Keratinocyte (primary cell): ENCODE measurements around the gene SMARCA1. TPM values are rescaled to one million over a fixed set of nuclear protein-coding genes. Genes with fewer than 3 reads are reported as not detected.

ENCODE experiments used
- DNase-seq: peaks from one replicate; pipeline ENCODE4 v3.0.0-alpha.2; 2011; ENCODE audit warnings: low read depth, missing footprints, low spot score
- FAIRE-seq: peaks from 2 replicates; lab custom pipeline; 2011; peaks lifted over from hg19 to GRCh38; lab: Jason Lieb, UNC
- H2AFZ ChIP-seq: 2 replicates; pipeline ENCODE4 v1.6.0; 2012; ENCODE audit warnings: low read length, control low read depth, inconsistent platforms; ENCODE audit not compliant: control insufficient read depth
- H3K27ac ChIP-seq: 2 replicates; pipeline ENCODE4 v1.5.1; 2011; ENCODE audit warnings: low read length; ENCODE audit not compliant: control insufficient read depth, insufficient read depth
- H3K27me3 ChIP-seq: 3 replicates; pipeline ENCODE4 v1.6.0; 2011; ENCODE audit warnings: low read length; ENCODE audit not compliant: control insufficient read depth, insufficient read depth; ENCODE audit errors: extremely low read depth
- H3K36me3 ChIP-seq, 2 experiments: 2 replicates in 1 of 2; 3 replicates in 1 of 2; pipeline ENCODE4 v1.5.1; 2011; ENCODE audit warnings: low read length in 2 of 2, mild to moderate bottlenecking in 1 of 2; ENCODE audit not compliant: control insufficient read depth in 2 of 2, insufficient read depth in 2 of 2; ENCODE audit errors: extremely low read depth in 1 of 2
- H3K4me1 ChIP-seq: 3 replicates; pipeline ENCODE4 v1.5.1; 2011; ENCODE audit warnings: low read length; ENCODE audit not compliant: control insufficient read depth, insufficient read depth; ENCODE audit errors: extremely low read depth
- H3K4me2 ChIP-seq: 3 replicates; pipeline ENCODE4 v1.6.0; 2011; ENCODE audit warnings: low read depth, low read length; ENCODE audit not compliant: control insufficient read depth, insufficient read depth; ENCODE audit errors: extremely low read depth
- H3K4me3 ChIP-seq, 3 experiments: fragments of 200-600 bp in 1 of 3; sonication (generic) in 1 of 3; 2 replicates in 2 of 3; 3 replicates in 1 of 3; pipeline ENCODE4 v1.5.1; 2011 to 2016; ENCODE audit warnings: low read length in 3 of 3, mild to moderate bottlenecking in 3 of 3, control low read depth in 2 of 3, inconsistent platforms in 1 of 3, low read depth in 1 of 3, mixed read lengths in 1 of 3, mixed run types in 1 of 3, moderate library complexity in 1 of 3; ENCODE audit not compliant: control insufficient read depth in 2 of 3, insufficient read depth in 2 of 3; ENCODE audit errors: extremely low read depth in 1 of 3
- H3K79me2 ChIP-seq: 2 replicates; pipeline ENCODE4 v1.6.0; 2012; ENCODE audit warnings: low read length; ENCODE audit not compliant: control insufficient read depth, insufficient read depth
- H3K9ac ChIP-seq: 3 replicates; pipeline ENCODE4 v1.6.0; 2011; ENCODE audit warnings: low read length; ENCODE audit not compliant: control insufficient read depth, insufficient read depth; ENCODE audit errors: extremely low read depth
- H3K9me1 ChIP-seq: 3 replicates; pipeline ENCODE4 v1.6.0; 2011; ENCODE audit warnings: low read length; ENCODE audit not compliant: control insufficient read depth, insufficient read depth; ENCODE audit errors: extremely low read depth
- H3K9me3 ChIP-seq: 2 replicates; pipeline ENCODE4 v1.5.1; 2012; ENCODE audit warnings: low read depth, low read length; ENCODE audit not compliant: control insufficient read depth
- H4K20me1 ChIP-seq: 3 replicates; pipeline ENCODE4 v1.6.0; 2011; ENCODE audit warnings: low read length; ENCODE audit not compliant: control insufficient read depth, insufficient read depth; ENCODE audit errors: extremely low read depth
- CTCF ChIP-seq, 3 experiments: IDR thresholded peaks in 1 of 3; conservative IDR thresholded peaks in 1 of 3; optimal IDR thresholded peaks in 1 of 3; 2 replicates in 2 of 3; 3 replicates in 1 of 3; pipeline versions ENCODE3 to v1.5.1; 2011; ENCODE audit warnings: low read length in 3 of 3, mild to moderate bottlenecking in 3 of 3, moderate library complexity in 2 of 3, control low read depth in 1 of 3, inconsistent platforms in 1 of 3; ENCODE audit not compliant: insufficient read depth in 2 of 3; ENCODE audit errors: extremely low read depth in 1 of 3
- EZH2 ChIP-seq: IDR thresholded peaks from one replicate; pipeline ENCODE4 v1.6.1; 2012; ENCODE audit warnings: inconsistent platforms, mild to moderate bottlenecking, low read length, moderate library complexity
- dilution Hi-C: fragments of 300-500 bp; cut with MboI; formaldehyde crosslinking; loops from one replicate; pipeline ENCODE4 v1.7.0; 2020; ENCODE audit warnings: low sequenced_read_pairs; ENCODE audit not compliant: extremely low pct_ligation_motif_present
- polyA plus RNA-seq, 5 experiments: library from polyadenylated mRNA; depleted of rRNA in 3 of 5; stranded (reverse) in 3 of 5; stranded (forward) in 1 of 5; unstranded in 1 of 5; fragments of >200 nt; gene quantifications; 1 replicate in 1 of 5; 2 replicates in 3 of 5; 3 replicates in 1 of 5; pipeline versions ENCODE4 v1.2.1 to v1.2.3, GENCODE V29; 2011 to 2012; ENCODE audit warnings: missing spikeins in 2 of 5, low read depth in 1 of 5, low replicate concordance in 1 of 5

SMARCA1 gene
- polyA plus RNA-seq, 1 donor (not counting 4 experiments of a cell fraction or from before 2014, with no cell fraction given), result 21.6 TPM

- no peaks in the 10 kb centered on the region for H3K36me3 ChIP-seq
- no peaks in the 10 kb centered on the region for H3K4me1 ChIP-seq
- no peaks in the 10 kb centered on the region for H3K9me1 ChIP-seq
- H4K20me1 ChIP-seq, result no peaks in the 10 kb centered on the region
- TF ChIP-seq EZH2 (no peak), CTCF (optimal IDR thresholded peaks at IDR 0.05 in 1 of 3, IDR thresholded peaks at IDR 0.05 in 1 of 3, conservative IDR thresholded peaks at IDR 0.05 in 1 of 3; ENCODE audit: extremely low read depth in 1 of 3, insufficient read depth in 2 of 3, low read length in 3 of 3) (no peak)
- no peak overlapping the region for H3K4me2 ChIP-seq
- no peak overlapping the region for H3K27ac ChIP-seq
- no peak overlapping the region for H2AFZ ChIP-seq
- H3K9ac ChIP-seq, result no peak overlapping the region
- H3K79me2 ChIP-seq, result no peaks in the 10 kb centered on the region
- FAIRE-seq, result no peak
- dilution Hi-C loops, result no loop called here
- no peak for DNase-seq
- H3K4me3 ChIP-seq, result no peak overlapping the region
- no peaks in the 10 kb centered on the region for H3K9me3 ChIP-seq
- no peaks in the 10 kb centered on the region for H3K27me3 ChIP-seq
These were observed 45.1 kb upstream of the SMARCA1 start for GRCh38 chrX:129568349-129568748.

GRCh38 chrX:129566073-129566472, 42.8 kb upstream of the SMARCA1 start:
- DNase-seq, result no peak
- H3K4me3 ChIP-seq, result no peak overlapping the region
- H3K4me2 ChIP-seq, result no peak overlapping the region
- no peak overlapping the region for H2AFZ ChIP-seq
- H3K27me3 ChIP-seq, result no peaks in the 10 kb centered on the region
- H3K27ac ChIP-seq, result no peak overlapping the region
- dilution Hi-C loops, result no loop called here
- peaks cover 0 to 4% of the 10 kb centered on the region in 2 experiments for H3K36me3 ChIP-seq
- H3K9me3 ChIP-seq, result no peaks in the 10 kb centered on the region
- no peak overlapping the region for H3K9ac ChIP-seq
- no peaks in the 10 kb centered on the region for H3K9me1 ChIP-seq
- no peaks in the 10 kb centered on the region for H4K20me1 ChIP-seq
- H3K4me1 ChIP-seq, result no peaks in the 10 kb centered on the region
- H3K79me2 ChIP-seq, result no peaks in the 10 kb centered on the region
- no peak for TF ChIP-seq CTCF (optimal IDR thresholded peaks at IDR 0.05 in 1 of 3, IDR thresholded peaks at IDR 0.05 in 1 of 3, conservative IDR thresholded peaks at IDR 0.05 in 1 of 3; ENCODE audit: extremely low read depth in 1 of 3, insufficient read depth in 2 of 3, low read length in 3 of 3)
- TF ChIP-seq EZH2, result no peak
- no peak for FAIRE-seq
